ENCODE data around the gene ARHGAP10. TPM values are rescaled to one million over a fixed set of nuclear protein-coding genes. Genes with fewer than 3 reads are reported as not detected.

Gene ARHGAP10
- total RNA-seq, 2 donors from 2014 or later, result 30.3 to 69.6 TPM

DNA sequence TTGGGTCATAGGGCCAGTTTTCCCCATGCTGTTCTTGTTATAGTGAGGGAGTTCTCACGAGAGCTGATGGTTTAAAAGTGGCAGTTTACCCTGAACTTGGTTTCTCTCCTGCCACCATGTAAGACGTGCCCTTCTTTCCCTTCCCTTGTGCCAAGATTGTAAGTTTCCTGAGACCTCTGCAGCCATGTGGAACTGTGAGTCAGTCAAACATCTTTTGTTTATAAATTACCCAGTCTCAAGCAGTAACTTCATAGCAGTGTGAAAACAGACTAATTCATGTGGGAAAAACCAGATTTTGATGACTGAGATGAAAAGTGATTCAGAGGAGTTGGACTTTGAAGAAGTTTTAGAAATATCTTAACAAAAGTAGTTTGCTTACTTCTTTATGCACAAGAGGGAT is 101.4 kb downstream of the ARHGAP10 start:
- no peak for DNase-seq (ENCODE audit: low spot score)
- H3K27ac ChIP-seq, result peak overlapping the region; percentile 76 to 77
- no peaks in the 10 kb centered on the region for H3K9me3 ChIP-seq
- H3K4me1 ChIP-seq (replicated peaks), result peaks cover 14% of the 10 kb centered on the region
- no peaks in the 10 kb centered on the region for H3K27me3 ChIP-seq (replicated peaks; ENCODE audit: insufficient read depth)
- intact Hi-C loops (cut with DNase I), result loop anchor here (5.0 kb wide), 1 partner anchor 101 kb away; the partner anchor contains the start of gene ARHGAP10
- no peak for TF ChIP-seq POLR2AphosphoS5 (IDR thresholded peaks at IDR 0.05)
- TF ChIP-seq, protein P1, sequence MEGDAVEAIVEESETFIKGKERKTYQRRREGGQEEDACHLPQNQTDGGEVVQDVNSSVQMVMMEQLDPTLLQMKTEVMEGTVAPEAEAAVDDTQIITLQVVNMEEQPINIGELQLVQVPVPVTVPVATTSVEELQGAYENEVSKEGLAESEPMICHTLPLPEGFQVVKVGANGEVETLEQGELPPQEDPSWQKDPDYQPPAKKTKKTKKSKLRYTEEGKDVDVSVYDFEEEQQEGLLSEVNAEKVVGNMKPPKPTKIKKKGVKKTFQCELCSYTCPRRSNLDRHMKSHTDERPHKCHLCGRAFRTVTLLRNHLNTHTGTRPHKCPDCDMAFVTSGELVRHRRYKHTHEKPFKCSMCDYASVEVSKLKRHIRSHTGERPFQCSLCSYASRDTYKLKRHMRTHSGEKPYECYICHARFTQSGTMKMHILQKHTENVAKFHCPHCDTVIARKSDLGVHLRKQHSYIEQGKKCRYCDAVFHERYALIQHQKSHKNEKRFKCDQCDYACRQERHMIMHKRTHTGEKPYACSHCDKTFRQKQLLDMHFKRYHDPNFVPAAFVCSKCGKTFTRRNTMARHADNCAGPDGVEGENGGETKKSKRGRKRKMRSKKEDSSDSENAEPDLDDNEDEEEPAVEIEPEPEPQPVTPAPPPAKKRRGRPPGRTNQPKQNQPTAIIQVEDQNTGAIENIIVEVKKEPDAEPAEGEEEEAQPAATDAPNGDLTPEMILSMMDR (IDR thresholded peaks at IDR 0.05), result no peak
- H3K36me3 ChIP-seq, result no peaks in the 10 kb centered on the region
- H3K4me3 ChIP-seq, result no peak overlapping the region
- WGBS, result 73% methylated on average over 2 of the region's 2 CpGs

DNA sequence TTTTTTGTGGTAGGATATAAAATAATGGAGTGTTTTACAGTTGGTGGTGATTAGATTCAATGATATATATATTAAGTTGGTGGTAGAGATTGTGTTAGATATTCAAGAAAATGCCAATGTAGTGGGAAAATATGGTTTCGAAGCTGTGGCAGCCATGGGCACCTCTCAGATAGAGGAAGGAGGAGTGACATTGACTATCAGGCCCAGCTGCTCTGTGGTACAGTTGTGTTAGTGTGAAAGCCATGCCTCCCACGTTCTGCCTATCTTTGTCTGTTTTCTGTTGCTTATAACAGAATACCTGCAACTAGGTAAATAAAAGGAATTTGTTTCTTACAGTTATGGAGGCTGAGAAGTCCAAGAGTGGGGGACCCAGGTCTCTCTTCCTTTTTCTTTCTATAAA is 101.9 kb downstream of the ARHGAP10 start:
- no peak for DNase-seq (ENCODE audit: low spot score)
- H3K36me3 ChIP-seq, result no peaks in the 10 kb centered on the region
- intact Hi-C loops (cut with DNase I), result loop anchor here (5.0 kb wide), 1 partner anchor 101 kb away; the partner anchor contains the start of gene ARHGAP10
- TF ChIP-seq POLR2AphosphoS5 (IDR thresholded peaks at IDR 0.05) (no peak), POLR2A (IDR thresholded peaks at IDR 0.05) (no peak)
- TF ChIP-seq, protein P1 (IDR thresholded peaks at IDR 0.05), result no peak
- H3K9me3 ChIP-seq, result no peaks in the 10 kb centered on the region
- no peak overlapping the region for H3K4me3 ChIP-seq
- H3K27me3 ChIP-seq (replicated peaks; ENCODE audit: insufficient read depth), result no peaks in the 10 kb centered on the region
- peak overlapping the region in 1 of 2 donors; percentile 74 for H3K27ac ChIP-seq
- H3K4me1 ChIP-seq (replicated peaks), result peaks cover 14% of the 10 kb centered on the region
- WGBS, result 91% methylated on average over 2 of the region's 2 CpGs

DNA sequence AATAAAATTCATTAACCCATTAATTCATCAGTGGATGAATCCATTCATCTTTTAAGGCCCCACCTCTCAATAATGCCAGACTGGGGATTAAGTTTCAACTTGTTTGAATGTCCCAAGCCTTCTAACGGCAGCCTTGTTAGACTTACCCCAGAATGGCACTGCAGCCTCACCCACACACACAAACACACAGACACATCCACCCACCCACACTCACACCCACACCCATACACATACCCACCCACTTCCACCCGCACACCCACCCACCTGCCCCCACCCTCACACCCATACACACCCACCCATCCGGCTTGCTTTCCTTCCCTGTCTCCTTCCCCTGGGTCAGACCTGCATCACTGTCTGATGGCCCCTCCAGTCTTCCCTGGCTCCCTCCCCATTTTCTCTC is 102.6 kb downstream of the ARHGAP10 start:
- H3K27ac ChIP-seq, result peak overlapping the region; percentile 72 to 74
- no peaks in the 10 kb centered on the region for H3K36me3 ChIP-seq
- H3K9me3 ChIP-seq, result no peaks in the 10 kb centered on the region
- peaks cover 8% of the 10 kb centered on the region for H3K4me1 ChIP-seq (replicated peaks)
- WGBS, result 86% methylated on average over 3 of the region's 3 CpGs
- no peak for DNase-seq (ENCODE audit: low spot score)
- intact Hi-C loops (cut with DNase I), result loop anchor here (5.0 kb wide), 1 partner anchor 102 kb away; the partner anchor contains the start of gene ARHGAP10
- no peak overlapping the region for H3K4me3 ChIP-seq
- TF ChIP-seq POLR2AphosphoS5 (IDR thresholded peaks at IDR 0.05) (no peak), POLR2A (IDR thresholded peaks at IDR 0.05) (no peak)
- TF ChIP-seq, protein P1 (IDR thresholded peaks at IDR 0.05), result no peak
- no peaks in the 10 kb centered on the region for H3K27me3 ChIP-seq (replicated peaks; ENCODE audit: insufficient read depth)

DNA sequence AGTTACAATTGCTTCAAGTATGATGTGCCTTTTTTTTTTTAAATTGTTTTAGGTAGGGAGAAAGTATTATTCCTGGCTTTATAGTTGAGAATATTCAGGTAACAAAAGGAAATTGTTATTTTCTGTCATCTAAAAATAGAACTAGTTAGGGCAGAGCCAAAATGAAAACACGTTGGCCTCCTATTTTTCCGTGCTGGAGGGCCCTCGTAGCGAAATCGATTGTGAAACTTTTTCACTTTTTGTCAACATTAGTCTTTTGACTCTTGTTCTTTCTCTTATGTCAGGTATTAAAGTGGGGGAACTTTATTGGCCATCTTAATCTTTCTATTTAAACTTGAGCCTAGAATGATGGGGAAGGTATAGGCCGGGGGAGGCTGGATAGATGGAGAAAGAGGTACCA is 104.9 kb downstream of the ARHGAP10 start:
- no peaks in the 10 kb centered on the region for H3K9me3 ChIP-seq
- H3K27me3 ChIP-seq (replicated peaks; ENCODE audit: insufficient read depth), result no peaks in the 10 kb centered on the region
- peak overlapping the region; percentile 72 to 74 for H3K27ac ChIP-seq
- H3K4me1 ChIP-seq (replicated peaks), result peaks cover 3% of the 10 kb centered on the region
- no peak for DNase-seq (ENCODE audit: low spot score)
- TF ChIP-seq POLR2A (IDR thresholded peaks at IDR 0.05) (no peak), POLR2AphosphoS5 (IDR thresholded peaks at IDR 0.05) (no peak)
- TF ChIP-seq, protein P1 (IDR thresholded peaks at IDR 0.05), result no peak
- no peak overlapping the region for H3K4me3 ChIP-seq
- WGBS, result 77% methylated on average over 6 of the region's 6 CpGs
- H3K36me3 ChIP-seq, result no peaks in the 10 kb centered on the region
- intact Hi-C loops (cut with DNase I), result no loop called here

DNA sequence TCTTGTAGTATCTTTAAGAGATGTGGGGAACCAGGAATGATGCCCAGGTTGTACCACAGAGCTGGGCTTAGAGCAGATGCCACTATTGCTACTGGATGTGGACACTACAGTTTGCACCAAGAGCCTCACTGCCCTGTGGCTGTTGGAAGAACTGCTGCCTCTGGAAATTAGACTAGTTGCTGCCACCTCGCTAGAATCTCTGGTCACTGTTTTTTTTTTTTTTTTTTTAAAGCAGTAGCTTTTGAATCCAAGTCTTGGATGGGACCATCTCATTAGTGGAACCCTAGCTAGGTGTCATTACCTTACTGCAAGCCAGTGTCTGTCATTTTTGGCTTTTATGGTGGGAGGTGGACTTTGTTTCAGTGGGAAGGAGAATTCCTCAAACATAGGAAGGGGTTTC is 105.5 kb downstream of the ARHGAP10 start:
- no peaks in the 10 kb centered on the region for H3K27me3 ChIP-seq (replicated peaks; ENCODE audit: insufficient read depth)
- intact Hi-C loops (cut with DNase I), result no loop called here
- H3K9me3 ChIP-seq, result no peaks in the 10 kb centered on the region
- no peak overlapping the region for H3K4me3 ChIP-seq
- no peaks in the 10 kb centered on the region for H3K4me1 ChIP-seq (replicated peaks)
- H3K36me3 ChIP-seq, result no peaks in the 10 kb centered on the region
- WGBS, result 53% methylated on average over 1 of the region's 1 CpG
- TF ChIP-seq, protein P1 (IDR thresholded peaks at IDR 0.05), result peak in 1 of 4 experiments; percentile 23
- TF ChIP-seq POLR2AphosphoS5 (IDR thresholded peaks at IDR 0.05), result no peak
- DNase-seq (ENCODE audit: low spot score), result no peak
- peak overlapping the region; percentile 72 to 74 for H3K27ac ChIP-seq

Data from prostate gland (tissue), 2 donors.